NT2/D1 (cell line): Measurements from ENCODE around the gene YAP1.

Source experiments
- DNase-seq: peaks from one replicate; pipeline ENCODE4 v3.0.0-alpha.2; 2011; ENCODE audit warnings: low read depth, low spot score
- H3K27me3 ChIP-seq: 2 replicates; pipeline ENCODE4 v1.6.0; 2011; ENCODE audit warnings: mild to moderate bottlenecking; ENCODE audit not compliant: insufficient read length, insufficient read depth
- H3K36me3 ChIP-seq: 2 replicates; pipeline ENCODE4 v1.6.1; 2011; ENCODE audit warnings: mild to moderate bottlenecking, low read length, mixed read lengths; ENCODE audit not compliant: insufficient read depth, insufficient read length
- H3K4me1 ChIP-seq: 2 replicates; pipeline ENCODE4 v1.5.1; 2011; ENCODE audit not compliant: insufficient read depth, insufficient read length
- H3K4me3 ChIP-seq: 2 replicates; pipeline ENCODE4 v1.5.1; 2011; ENCODE audit warnings: low read depth; ENCODE audit not compliant: insufficient read length
- H3K9ac ChIP-seq: 2 replicates; pipeline ENCODE4 v1.6.0; 2011; ENCODE audit warnings: low read depth; ENCODE audit not compliant: insufficient read length
- H3K9me3 ChIP-seq: 2 replicates; pipeline ENCODE4 v1.5.1; 2011; ENCODE audit warnings: mild to moderate bottlenecking, low read length; ENCODE audit not compliant: insufficient read depth
- SUZ12 ChIP-seq: IDR thresholded peaks from 2 replicates; pipeline ENCODE4 v1.6.1; 2011; ENCODE audit not compliant: insufficient read length, insufficient read depth; ENCODE audit errors: extremely low read depth
- YY1 ChIP-seq: IDR thresholded peaks from 2 replicates; pipeline ENCODE4 v1.6.1; 2011; ENCODE audit not compliant: insufficient read length, insufficient read depth
- ZNF274 ChIP-seq: IDR thresholded peaks from 2 replicates; pipeline ENCODE4 v1.6.1; 2011; ENCODE audit warnings: mild to moderate bottlenecking, low read depth, low read length

Gene YAP1

GRCh38 chr11:102138670-102139069 lies 28.4 kb downstream of the YAP1 start:
- no peak for DNase-seq
- H3K27me3 ChIP-seq: no peaks in the 10 kb centered on the region

GRCh38 chr11:102139081-102139498 lies 28.8 kb downstream of the YAP1 start:
- no peak for DNase-seq
- H3K36me3 ChIP-seq: peaks cover 9% of the 10 kb centered on the region
- H3K4me3 ChIP-seq: no peak overlapping the region
- no peaks in the 10 kb centered on the region for H3K27me3 ChIP-seq
- H3K4me1 ChIP-seq: no peaks in the 10 kb centered on the region
- TF ChIP-seq SUZ12: no peak
- TF ChIP-seq YY1: no peak
- TF ChIP-seq ZNF274: no peak
- H3K9ac ChIP-seq: no peak overlapping the region
- no peaks in the 10 kb centered on the region for H3K9me3 ChIP-seq

More at GRCh38 chr11:102138670-102139069, 28.4 kb downstream of the YAP1 start:
- H3K9ac ChIP-seq: no peak overlapping the region
- no peak for TF ChIP-seq ZNF274
- no peak for TF ChIP-seq YY1
- no peak for TF ChIP-seq SUZ12
- no peaks in the 10 kb centered on the region for H3K4me1 ChIP-seq
- no peak overlapping the region for H3K4me3 ChIP-seq
- H3K36me3 ChIP-seq: peaks cover 9% of the 10 kb centered on the region
- H3K9me3 ChIP-seq: no peaks in the 10 kb centered on the region

- H3K36me3 ChIP-seq: peaks cover 4% of the 10 kb centered on the region
- H3K4me1 ChIP-seq: no peaks in the 10 kb centered on the region
- no peak for DNase-seq
- TF ChIP-seq ZNF274: no peak
- TF ChIP-seq YY1: no peak
- no peak for TF ChIP-seq SUZ12
- H3K27me3 ChIP-seq: no peaks in the 10 kb centered on the region
- no peak overlapping the region for H3K4me3 ChIP-seq
- no peaks in the 10 kb centered on the region for H3K9me3 ChIP-seq
- no peak overlapping the region for H3K9ac ChIP-seq
Measured at GRCh38 chr11:102142333-102142732, 32.1 kb downstream of the YAP1 start.

GRCh38 chr11:102143867-102144266 lies 33.6 kb downstream of the YAP1 start:
- TF ChIP-seq SUZ12: no peak
- no peak for TF ChIP-seq ZNF274
- no peak for TF ChIP-seq YY1
- peaks cover 4% of the 10 kb centered on the region for H3K36me3 ChIP-seq
- H3K9me3 ChIP-seq: no peaks in the 10 kb centered on the region
- no peak for DNase-seq
- no peak overlapping the region for H3K4me3 ChIP-seq
- no peaks in the 10 kb centered on the region for H3K4me1 ChIP-seq
- H3K27me3 ChIP-seq: no peaks in the 10 kb centered on the region
- no peak overlapping the region for H3K9ac ChIP-seq

- Histone ChIP-seq H3K4me1 (no peaks in the 10 kb centered on the region), H3K27me3 (no peaks in the 10 kb centered on the region), H3K36me3 (peaks cover 4% of the 10 kb centered on the region), H3K9ac (no peak overlapping the region), H3K4me3 (no peak overlapping the region), H3K9me3 (no peaks in the 10 kb centered on the region)
- TF ChIP-seq ZNF274: no peak
- no peak for TF ChIP-seq SUZ12
- no peak for DNase-seq
Measured at GRCh38 chr11:102144357-102145355, 34.4 kb downstream of the YAP1 start.

- no peak for TF ChIP-seq SUZ12
- no peak for TF ChIP-seq YY1
- no peak for TF ChIP-seq ZNF274
- Histone ChIP-seq H3K4me1 (no peaks in the 10 kb centered on the region), H3K9me3 (no peaks in the 10 kb centered on the region), H3K36me3 (peaks cover 4% of the 10 kb centered on the region), H3K27me3 (no peaks in the 10 kb centered on the region), H3K4me3 (no peak overlapping the region), H3K9ac (no peak overlapping the region)
- no peak for DNase-seq
Measured at GRCh38 chr11:102147015-102147414, 36.8 kb downstream of the YAP1 start.

- H3K4me3 ChIP-seq: no peak overlapping the region
- H3K27me3 ChIP-seq: no peaks in the 10 kb centered on the region
- H3K9ac ChIP-seq: no peak overlapping the region
- no peaks in the 10 kb centered on the region for H3K9me3 ChIP-seq
- no peak for DNase-seq
- H3K36me3 ChIP-seq: peaks cover 4% of the 10 kb centered on the region
- no peaks in the 10 kb centered on the region for H3K4me1 ChIP-seq
- TF ChIP-seq SUZ12 (no peak), YY1 (no peak)
Measured at GRCh38 chr11:102147632-102148031, 37.4 kb downstream of the YAP1 start.
